SK-N-SH treated with all-trans-retinoic acid at 6 μM for 48 hours (cell line): Measurements from ENCODE around the gene SLC38A7.

Experiments
- BACH2 ChIP-seq: fragments of 250-450 bp; sonication (Bioruptor Pico); IDR thresholded peaks from 2 replicates; pipeline ENCODE4 v1.9.0; 2021; ENCODE audit warnings: mild to moderate bottlenecking, borderline replicate concordance
- OSR1 ChIP-seq: fragments of 250-450 bp; sonication (Bioruptor Pico); IDR thresholded peaks from 2 replicates; pipeline ENCODE4 v1.8.0; 2022; ENCODE audit warnings: moderate library complexity, mild to moderate bottlenecking, inconsistent platforms
- PATZ1 ChIP-seq: fragments of 250-450 bp; sonication (Bioruptor Pico); IDR thresholded peaks from 2 replicates; pipeline ENCODE4 v1.8.0; 2020; ENCODE audit warnings: mild to moderate bottlenecking, moderate library complexity, borderline replicate concordance
- TCF4 ChIP-seq: fragments of 250-450 bp; sonication (Bioruptor Pico); IDR thresholded peaks from 2 replicates; pipeline ENCODE4 v1.8.0; 2021; ENCODE audit warnings: mild to moderate bottlenecking, moderate library complexity, borderline replicate concordance
- ZFP3 ChIP-seq: fragments of 250-450 bp; sonication (Bioruptor Pico); IDR thresholded peaks from 2 replicates; pipeline ENCODE4 v1.5.0; 2020; ENCODE audit warnings: mild to moderate bottlenecking, moderate library complexity
- ZFP30 ChIP-seq: fragments of 450-650 bp; formaldehyde crosslinking; IDR thresholded peaks from 2 replicates; pipeline ENCODE4 v1.5.0; 2022; ENCODE audit warnings: mild to moderate bottlenecking, moderate library complexity
- ZNF70 ChIP-seq: fragments of 450-650 bp; formaldehyde crosslinking; IDR thresholded peaks from 2 replicates; pipeline ENCODE4 v1.5.0; 2020; ENCODE audit warnings: mild to moderate bottlenecking, moderate library complexity
- ZNF8 ChIP-seq: fragments of 450-650 bp; formaldehyde crosslinking; IDR thresholded peaks from 2 replicates; pipeline ENCODE4 v1.5.0; 2020; ENCODE audit warnings: mild to moderate bottlenecking, moderate library complexity
- TF ChIP-seq, protein P1 (sequence below): fragments of 250-450 bp; sonication (Bioruptor Pico); IDR thresholded peaks from 2 replicates; pipeline ENCODE4 v1.5.1; 2020; ENCODE audit warnings: low read depth, mild to moderate bottlenecking, moderate library complexity

DNA sequence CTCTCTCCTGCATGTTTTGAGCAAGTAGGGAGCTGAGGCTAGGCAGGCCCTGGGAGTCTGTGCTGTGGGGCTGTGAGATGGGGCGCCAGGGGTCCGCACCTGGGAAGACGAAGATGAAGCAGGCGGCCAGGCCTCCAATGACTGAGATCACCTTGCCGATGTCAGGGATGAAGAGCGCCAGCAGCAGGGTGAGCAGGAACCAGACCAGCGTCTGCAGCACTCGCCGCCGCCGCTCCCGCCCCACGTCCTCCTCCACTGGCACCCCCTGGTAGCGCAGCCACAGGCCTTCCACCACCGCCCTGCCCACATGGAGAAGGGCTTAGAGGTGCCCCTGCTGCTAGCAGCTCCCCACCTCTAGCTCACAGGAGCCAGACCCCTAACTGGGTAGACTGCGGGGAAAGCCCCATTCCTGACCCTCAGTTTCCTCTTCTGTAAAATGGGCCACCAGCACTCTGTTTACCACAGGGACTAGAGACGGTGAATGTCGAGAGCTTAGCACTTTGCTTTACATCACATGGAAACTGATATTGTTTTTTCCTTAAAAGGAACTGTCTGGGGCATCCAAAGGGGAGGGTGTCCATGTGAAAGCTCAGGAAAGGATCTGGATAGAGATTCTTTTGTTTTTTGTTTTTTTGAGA lies 13.5 kb downstream of the SLC38A7 start:
- TF ChIP-seq OSR1 (CRISPR knock-in tag) (no peak), BACH2 (no peak), ZFP30 (CRISPR knock-in tag) (no peak), PATZ1 (no peak), ZNF70 (CRISPR knock-in tag) (no peak), ZFP3 (CRISPR knock-in tag) (no peak), TCF4 (CRISPR knock-in tag) (no peak), ZNF8 (CRISPR knock-in tag) (no peak)
- TF ChIP-seq, protein P1, sequence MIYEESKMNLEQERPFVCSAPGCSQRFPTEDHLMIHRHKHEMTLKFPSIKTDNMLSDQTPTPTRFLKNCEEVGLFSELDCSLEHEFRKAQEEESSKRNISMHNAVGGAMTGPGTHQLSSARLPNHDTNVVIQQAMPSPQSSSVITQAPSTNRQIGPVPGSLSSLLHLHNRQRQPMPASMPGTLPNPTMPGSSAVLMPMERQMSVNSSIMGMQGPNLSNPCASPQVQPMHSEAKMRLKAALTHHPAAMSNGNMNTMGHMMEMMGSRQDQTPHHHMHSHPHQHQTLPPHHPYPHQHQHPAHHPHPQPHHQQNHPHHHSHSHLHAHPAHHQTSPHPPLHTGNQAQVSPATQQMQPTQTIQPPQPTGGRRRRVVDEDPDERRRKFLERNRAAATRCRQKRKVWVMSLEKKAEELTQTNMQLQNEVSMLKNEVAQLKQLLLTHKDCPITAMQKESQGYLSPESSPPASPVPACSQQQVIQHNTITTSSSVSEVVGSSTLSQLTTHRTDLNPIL = no peak
